GM21423 (cell line): Measurements from ENCODE around the gene RAD17.
"Not testable (repeated sequence)": the region's sequence is repeated elsewhere in the genome, so short reads cannot be mapped to it uniquely, and the experiment has no call there.

Experiments
- ATAC-seq: cut with Tn5 transposase; IDR thresholded peaks from one replicate; pipeline ENCODE4 v1.9.1; 2021; ENCODE audit warnings: mild to moderate bottlenecking, moderate library complexity; ENCODE audit not compliant: unreplicated experiment

Gene RAD17

GRCh38 chr5:69374911-69375446 lies 5.4 kb downstream of the RAD17 start:
- peak; percentile 67 for ATAC-seq

DNA sequence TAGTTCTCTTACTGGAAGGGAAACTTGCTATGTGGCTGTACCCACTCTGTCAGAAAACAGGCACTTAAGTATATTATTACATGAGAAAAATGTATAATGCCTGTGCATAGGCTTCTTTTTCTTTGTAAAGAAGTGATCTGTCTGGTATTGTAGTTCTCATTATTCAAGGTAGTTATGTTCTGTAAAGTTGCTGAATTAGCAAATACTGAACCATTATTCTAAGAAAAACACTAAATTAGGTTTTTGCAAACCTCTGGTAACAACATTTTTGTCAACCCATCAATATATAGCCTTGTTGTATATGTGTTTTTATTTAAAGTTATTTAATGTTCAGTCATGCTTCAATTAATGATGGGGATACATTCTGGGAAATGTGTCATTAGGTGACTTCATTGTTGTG lies 8.8 kb downstream of the RAD17 start:
- no peak for ATAC-seq

DNA sequence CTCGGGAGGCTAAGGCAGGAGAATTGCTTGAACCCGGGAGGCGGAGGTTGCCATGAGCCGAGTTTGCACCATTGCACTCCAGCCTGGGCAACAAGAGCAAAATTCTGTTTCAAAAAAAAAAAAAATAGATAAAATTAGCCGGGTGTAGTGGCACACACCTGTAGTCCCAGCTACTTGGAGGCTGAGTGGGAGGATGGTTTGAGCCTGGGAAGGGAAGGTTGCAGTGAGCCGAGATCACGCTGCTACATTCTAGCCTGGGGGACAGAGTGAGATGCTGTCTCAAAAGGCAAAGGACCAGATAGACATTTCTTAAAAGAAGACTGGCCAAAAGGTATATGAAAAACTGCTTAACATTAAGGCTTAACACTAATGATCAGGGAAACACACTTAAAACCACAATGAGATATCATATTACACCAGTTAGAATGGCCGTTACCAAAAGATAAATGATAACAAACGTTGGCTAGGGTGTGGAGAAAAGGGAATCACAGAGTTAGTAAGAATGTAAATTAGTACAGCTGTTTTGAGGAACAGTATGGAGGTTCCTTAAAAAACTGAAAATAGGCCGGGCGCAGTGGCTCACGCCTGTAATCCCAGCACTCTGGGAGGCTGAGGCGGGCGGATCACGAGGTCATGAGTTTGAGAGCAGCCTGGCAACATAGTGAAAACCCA lies 35.2 kb downstream of the RAD17 start:
- no peak for ATAC-seq

DNA sequence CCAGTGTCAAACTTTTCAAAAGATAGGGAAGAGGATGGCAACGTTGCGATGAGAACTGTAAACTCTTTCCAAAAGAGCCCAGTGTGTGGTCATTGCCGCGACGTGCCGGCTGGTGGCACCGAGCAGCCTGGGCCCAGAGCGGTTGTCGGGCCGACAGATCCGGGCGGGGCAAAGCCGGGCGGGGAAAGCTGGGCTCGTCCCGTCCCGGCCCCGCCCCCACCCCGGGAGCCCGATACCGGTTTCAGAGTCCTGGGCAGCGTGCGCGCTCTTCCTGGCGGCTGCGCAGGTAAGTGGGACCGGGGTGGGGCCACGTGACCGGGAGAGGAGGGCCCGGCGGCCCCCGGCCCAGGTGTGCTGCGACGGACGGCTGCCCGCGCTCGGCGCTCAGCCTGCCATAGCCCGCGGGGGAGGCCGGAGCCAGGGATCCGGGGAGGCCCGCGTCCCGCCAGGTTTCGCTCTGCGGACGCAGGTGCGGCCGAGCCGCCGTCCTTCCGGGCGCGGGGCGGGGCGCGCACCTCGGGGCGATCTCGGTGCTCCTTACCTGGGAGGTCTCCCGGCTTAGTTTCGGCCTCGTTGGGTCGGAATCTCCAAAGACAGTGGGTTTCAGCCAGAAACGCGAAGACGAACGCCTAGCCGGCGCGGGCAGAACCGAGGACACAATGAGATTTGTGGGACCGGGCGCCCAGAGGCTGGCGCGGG lies 45.4 kb downstream of the RAD17 start, which contains the start of gene MARVELD2:
Gene MARVELD2, plus strand, starts transcription at position 232 of the 699 bp plus-strand sequence. CDS start 4,270 bp downstream, outside the sequence.
- ATAC-seq, result peak; percentile 48

DNA sequence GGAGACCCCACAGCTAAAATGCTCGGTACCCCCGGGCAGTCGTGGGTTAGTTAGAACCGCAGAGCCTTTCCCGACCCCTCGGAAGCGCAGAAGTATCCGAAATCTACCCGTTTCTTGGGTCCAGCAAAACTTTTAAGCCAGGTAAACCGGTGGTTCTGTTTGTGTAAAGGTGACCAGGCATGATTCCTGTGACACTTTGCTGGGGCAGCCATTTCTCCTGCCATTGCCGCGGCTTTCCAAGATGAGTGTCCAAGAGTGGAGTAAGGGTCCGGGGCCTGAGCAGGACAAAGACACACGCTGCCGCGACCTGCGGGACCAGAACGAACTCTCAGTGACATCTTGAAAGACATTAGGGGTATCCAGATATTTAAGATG lies 46.0 kb downstream of the RAD17 start:
- no peak for ATAC-seq

- no peak for ATAC-seq
Observed at GRCh38 chr5:69416180-69416579, 46.6 kb downstream of the RAD17 start.

DNA sequence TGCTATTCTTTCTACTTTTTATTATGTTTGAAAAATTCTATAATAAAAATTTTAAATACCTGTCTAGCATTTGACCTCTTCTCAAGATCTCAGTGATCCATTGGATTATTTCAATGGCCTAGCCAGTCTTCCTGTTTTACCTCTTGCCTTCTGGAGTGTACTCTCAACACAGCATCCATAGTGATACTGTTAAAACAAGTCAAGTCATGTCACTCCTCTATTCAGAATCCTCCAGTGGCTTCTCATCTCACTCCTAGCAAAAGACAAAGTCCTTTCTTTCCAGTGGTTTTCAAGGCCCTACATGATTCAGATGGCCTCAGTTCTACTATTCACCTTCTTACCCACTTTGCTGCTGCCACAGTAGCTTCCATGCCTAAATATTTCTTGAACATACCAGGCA lies 47.1 kb downstream of the RAD17 start:
- no peak for ATAC-seq

GRCh38 chr5:69418554-69418953 lies 48.9 kb downstream of the RAD17 start:
- ATAC-seq, result no peak

- ATAC-seq, result no peak
Observed at GRCh38 chr5:69431424-69432303, 62.0 kb downstream of the RAD17 start.

- ATAC-seq, result no peak
Observed at GRCh38 chr5:69432412-69433206, 63.0 kb downstream of the RAD17 start.

GRCh38 chr5:69435276-69435884 lies 65.8 kb downstream of the RAD17 start:
- not testable (repeated sequence) for ATAC-seq

- ATAC-seq, result no peak
Observed at GRCh38 chr5:69444127-69444754, 74.6 kb downstream of the RAD17 start.

- no peak for ATAC-seq
Observed at GRCh38 chr5:69449511-69449910, 79.9 kb downstream of the RAD17 start.

- no peak for ATAC-seq
Observed at GRCh38 chr5:69450116-69450515, 80.5 kb downstream of the RAD17 start.

- ATAC-seq, result not testable (repeated sequence)
Observed at GRCh38 chr5:69450527-69450926, 80.9 kb downstream of the RAD17 start.

DNA sequence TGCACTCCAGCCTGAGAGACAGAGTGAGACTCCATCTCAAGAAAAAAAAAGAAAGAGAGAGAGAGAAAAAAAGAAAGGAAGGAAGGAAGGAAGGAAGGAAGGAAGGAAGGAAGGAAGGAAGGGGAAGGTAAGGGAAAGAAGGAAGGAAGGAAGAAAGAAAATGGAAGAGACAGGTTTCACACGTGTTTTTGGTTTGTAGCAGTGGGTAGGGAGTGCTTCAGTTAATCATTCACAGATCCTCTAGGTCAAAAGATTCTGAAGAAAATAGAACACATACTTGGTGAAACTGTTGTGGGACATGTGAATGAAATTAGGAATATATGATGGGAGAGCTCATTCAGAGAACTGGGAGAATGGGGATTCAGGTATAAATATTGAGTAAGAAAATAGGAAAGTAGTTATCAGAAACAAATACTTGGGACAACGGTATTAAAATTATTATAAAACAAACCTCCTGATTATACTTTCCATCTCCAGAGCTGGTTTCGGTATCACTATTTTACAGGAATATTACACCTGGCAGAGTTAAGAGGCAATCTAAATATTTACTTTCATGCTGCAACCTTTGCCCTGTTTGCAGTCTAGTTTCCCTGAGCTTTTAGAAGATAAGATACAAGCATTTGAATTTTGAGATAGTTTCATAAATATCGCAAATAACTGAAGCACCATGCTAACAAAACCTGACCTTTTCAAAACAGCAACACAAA lies 82.5 kb downstream of the RAD17 start:
- no peak for ATAC-seq

DNA sequence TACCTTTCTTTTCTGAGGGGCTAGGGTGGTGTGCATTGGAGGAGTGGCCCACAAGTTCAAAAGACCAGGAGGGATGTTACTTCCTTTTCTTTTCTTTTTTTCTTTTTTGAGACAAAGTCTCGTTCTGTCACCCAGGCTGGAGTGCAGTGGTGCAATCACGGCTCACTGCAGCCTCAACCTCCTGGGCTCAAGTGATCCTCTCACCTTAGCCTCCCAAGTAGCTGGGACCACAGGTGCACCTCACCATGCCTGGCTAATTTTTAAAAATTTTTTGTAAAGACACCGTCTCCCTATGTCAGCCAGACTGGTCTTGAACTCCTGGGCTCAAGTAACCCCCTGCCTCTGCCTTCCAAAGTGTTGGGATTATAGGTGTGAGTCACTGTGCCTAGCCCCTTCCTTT lies 83.9 kb downstream of the RAD17 start:
- not testable (repeated sequence) for ATAC-seq

GRCh38 chr5:69454460-69455249 lies 85.0 kb downstream of the RAD17 start:
- no peak for ATAC-seq
